ENCODE data around the gene DHTKD1.

DHTKD1 gene, protein sequence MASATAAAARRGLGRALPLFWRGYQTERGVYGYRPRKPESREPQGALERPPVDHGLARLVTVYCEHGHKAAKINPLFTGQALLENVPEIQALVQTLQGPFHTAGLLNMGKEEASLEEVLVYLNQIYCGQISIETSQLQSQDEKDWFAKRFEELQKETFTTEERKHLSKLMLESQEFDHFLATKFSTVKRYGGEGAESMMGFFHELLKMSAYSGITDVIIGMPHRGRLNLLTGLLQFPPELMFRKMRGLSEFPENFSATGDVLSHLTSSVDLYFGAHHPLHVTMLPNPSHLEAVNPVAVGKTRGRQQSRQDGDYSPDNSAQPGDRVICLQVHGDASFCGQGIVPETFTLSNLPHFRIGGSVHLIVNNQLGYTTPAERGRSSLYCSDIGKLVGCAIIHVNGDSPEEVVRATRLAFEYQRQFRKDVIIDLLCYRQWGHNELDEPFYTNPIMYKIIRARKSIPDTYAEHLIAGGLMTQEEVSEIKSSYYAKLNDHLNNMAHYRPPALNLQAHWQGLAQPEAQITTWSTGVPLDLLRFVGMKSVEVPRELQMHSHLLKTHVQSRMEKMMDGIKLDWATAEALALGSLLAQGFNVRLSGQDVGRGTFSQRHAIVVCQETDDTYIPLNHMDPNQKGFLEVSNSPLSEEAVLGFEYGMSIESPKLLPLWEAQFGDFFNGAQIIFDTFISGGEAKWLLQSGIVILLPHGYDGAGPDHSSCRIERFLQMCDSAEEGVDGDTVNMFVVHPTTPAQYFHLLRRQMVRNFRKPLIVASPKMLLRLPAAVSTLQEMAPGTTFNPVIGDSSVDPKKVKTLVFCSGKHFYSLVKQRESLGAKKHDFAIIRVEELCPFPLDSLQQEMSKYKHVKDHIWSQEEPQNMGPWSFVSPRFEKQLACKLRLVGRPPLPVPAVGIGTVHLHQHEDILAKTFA

DNA sequence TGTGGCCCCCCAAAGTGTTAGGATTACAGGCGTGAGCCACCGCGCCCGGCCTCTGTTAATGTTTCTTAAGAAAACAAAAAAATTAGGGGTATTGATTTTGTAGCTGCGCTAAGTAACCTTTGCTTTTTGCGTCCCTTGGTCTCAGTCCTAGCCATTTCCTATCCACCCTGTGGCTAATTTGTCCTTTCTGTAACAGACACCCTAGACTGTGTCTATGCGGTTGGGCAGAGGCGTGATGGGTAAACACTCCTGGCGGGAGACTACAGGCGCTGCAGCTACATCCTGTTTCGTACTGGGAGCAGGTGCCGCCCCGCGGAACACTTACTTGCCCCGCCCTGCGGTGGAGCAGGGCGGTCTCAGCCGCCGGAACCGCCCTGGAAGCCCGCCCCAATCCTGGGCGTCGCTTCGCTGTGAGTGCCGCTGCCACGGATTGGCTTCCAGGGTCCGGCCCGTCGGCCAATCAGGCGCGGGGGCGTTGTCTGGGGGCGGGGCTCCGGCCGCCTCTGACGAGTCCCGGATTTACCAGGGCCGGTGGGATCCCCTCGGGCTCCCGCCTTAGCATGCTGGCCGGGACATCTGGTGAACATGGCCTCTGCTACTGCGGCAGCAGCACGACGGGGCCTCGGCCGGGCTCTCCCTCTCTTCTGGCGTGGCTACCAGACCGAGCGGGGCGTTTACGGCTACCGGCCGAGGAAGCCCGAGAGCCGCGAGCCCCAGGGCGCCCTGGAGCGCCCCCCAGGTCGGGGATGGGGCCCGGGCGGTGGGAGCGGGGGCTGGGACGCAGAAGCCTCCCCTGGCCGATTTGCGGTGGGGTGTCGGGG is at the start of gene DHTKD1:
TSS of gene DHTKD1 (plus strand) at position 506 of the 821 bp plus-strand sequence. CDS start at position 586, 80 bp downstream.
- in situ Hi-C loops (cut with MboI; ENCODE audit: low sequenced_read_pairs), result no loop called here

DNA sequence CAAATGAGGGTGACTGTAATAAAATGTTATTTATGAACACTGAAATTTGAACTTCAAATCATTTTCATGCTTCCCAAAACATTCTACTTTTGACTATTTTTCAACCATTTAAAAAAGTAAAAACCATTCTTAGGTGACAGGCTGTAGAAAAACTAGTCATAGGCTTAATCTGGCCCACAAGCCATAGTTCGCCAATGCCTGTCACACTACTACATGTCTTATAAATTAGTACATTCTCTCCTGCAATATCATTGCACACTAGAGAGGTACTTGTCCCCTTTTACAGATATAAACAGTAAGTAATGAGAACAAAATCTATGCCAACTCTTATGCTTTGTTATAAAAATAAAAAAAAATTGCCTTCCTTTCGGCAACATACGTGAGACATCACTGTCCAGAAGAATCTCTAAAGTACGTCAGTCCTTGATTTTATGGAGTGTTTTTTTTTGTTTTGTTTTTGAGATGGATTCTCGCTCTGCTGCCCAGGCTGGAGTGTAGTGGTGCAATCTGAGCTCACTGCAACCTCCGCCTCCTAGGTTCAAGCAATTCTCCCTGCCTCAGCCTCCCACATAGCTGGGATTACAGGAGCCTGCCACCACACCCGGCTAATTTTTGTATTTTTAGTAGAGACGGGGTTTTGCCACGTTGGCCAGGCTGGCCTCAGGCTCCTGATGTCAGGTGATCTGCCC is 49.3 kb upstream of the DHTKD1 start:
- in situ Hi-C loops (cut with MboI; ENCODE audit: low sequenced_read_pairs), result no loop called here

DNA sequence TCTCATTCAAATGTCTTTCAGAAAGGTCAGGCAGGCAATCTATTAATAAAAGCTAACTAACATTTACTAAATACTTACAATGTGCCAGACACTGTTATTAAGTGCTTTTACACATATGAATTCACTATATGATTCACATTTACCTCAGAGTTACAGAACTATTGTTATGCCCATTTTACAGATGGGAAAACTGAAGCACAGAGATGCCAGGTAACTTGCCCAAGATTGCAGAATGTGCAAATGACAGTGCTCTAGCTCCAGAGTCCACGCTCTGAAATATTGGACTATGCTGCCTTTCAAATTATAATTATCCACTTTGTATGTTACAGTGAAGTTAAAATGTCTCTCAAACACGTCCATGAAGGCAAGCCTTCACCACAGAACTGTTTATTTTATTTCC is 48.2 kb upstream of the DHTKD1 start:
- in situ Hi-C loops (cut with MboI; ENCODE audit: low sequenced_read_pairs), result no loop called here

DNA sequence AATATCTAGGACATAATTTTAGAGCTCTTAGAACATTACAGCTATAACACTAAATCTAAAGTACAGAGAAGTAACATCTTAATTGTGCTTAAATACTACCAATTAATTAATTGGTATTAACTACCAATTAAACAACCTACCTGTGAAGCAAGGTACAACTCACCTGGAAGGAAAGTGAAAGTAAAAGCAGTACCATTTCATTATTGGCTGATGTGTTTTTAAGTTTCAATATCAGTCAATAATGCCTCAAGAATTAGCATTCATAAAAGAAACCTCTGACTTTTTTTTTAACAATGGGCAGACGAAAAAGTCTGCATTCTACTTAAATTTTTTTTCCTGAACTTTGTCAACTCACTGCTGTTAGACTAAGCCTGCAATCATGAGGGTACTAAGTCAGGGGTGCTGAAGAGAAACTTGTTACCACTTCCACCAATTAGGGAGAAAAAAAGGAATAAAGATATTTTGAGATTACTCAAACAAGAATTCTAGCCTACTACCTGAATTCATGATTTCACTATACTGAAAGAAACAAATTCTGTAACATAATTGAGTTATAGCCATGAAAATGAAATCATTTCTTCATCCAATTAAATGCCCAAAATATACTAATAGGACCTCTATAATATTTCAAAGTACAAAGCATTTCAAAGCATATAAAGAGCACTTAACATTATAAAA is 46.0 kb upstream of the DHTKD1 start:
- in situ Hi-C loops (cut with MboI; ENCODE audit: low sequenced_read_pairs), result no loop called here

DNA sequence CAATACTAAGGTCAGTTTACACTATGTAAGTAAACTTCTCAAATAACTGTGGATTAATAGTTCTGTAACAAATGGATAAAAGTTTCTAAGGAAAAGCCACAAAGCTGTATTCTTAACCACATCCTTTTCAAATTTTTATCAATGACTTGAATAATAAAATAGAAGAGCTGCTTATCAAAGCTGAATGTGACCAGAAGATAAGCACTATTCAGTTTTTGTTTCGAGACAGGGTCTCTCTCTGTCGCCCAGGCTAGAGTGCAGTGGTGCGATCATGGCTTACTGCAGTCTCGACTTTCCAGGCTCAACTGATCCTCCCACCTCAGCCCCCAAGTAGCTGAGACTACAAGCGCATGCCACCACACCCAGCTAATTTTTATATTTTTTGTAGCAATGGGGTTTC is 43.2 kb upstream of the DHTKD1 start:
- in situ Hi-C loops (cut with MboI; ENCODE audit: low sequenced_read_pairs), result no loop called here

DNA sequence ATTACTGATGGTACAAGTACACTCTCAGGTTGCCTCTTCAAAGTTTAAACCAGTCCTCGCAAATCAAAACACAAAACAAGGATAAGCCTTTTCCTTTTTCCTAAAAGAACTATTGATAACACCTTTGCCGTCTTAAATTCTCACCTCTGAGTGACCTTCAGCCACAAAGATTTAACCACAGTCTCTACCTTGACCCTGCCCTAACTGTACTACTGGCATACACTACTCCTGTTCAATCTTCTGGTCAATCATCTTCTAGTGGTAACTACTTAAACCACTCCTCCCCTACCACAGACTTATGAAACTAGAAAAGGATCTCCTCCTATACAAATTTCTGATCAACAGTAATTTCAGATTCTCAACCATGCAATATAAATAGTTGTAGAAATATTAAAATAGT is 41.2 kb upstream of the DHTKD1 start:
- in situ Hi-C loops (cut with MboI; ENCODE audit: low sequenced_read_pairs), result no loop called here

DNA sequence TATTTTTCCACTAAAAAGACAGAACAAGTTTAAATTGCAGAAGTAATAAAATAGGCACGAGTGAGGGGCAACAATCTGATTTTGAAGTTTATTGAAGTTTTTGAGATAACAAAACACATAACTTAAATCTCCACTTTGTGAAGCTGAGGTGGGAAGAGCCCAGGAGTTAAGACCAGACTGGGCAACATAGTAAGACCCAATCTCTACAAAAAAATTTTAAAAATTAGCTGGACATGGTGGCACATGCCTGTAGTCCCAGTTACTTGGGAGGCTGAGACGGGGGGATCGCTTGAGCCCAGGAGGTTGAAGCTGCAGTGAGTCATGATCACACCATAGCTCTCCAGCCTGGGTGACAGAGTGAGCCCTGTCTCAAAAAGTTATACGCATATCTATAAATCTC is 37.4 kb upstream of the DHTKD1 start:
- in situ Hi-C loops (cut with MboI; ENCODE audit: low sequenced_read_pairs), result no loop called here

DNA sequence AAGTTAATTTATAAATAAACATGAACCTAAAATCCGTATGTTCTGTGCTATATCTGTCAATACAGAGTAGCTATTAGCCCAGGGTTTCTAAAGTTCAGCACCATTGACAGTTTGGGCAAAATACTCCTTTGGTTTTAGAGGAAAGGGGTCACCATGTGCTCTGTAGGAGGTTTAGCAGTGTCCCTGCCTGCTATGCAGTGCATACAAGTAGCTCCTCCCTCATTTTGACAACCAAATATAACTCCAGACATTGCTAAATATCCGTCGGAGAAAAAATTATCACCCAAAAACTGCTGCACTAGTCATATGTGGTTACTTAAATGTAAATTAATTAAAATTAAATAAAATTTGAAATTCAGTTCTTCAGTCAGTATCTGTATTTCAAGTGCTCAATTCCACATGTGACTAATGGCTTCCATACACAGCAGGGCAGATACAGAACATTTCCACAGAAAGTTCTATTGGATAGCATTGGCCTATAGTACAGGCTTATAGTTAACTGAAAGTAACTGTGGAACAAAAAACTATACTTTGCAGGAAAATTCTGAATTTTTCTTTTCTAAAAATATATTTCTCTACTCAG is 32.6 kb upstream of the DHTKD1 start:
- in situ Hi-C loops (cut with MboI; ENCODE audit: low sequenced_read_pairs), result no loop called here

DNA sequence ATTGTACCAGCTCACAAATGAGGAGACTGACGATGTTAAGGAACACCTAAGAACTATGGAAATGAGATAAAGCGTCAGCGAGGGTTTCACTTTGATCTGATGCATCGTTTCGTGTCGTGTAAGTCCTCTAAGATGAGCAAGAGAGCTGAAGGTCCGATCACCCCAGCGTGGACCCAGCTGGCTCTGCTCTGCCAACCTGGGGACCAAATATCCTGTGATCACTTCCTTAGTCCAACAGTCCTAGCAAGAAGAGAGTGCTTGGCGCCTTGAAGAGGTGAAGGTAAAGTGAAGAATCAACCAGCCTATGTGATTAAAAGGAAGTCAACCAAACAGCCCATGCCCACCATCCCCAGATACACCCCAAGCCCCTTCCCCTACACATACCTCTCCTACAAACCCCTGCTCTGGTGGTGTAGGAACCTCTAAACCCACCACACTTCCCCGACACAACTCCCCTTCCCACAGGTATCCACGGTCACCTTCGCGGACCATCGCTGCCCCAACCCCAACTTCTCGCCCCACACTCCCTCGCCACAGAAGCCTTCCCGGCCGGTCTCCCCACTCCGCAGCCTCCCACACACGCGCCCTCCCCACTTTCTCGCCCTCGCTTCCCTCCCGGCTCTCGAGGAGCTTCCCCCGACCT is 26.9 kb upstream of the DHTKD1 start:
- in situ Hi-C loops (cut with MboI; ENCODE audit: low sequenced_read_pairs), result no loop called here

DNA sequence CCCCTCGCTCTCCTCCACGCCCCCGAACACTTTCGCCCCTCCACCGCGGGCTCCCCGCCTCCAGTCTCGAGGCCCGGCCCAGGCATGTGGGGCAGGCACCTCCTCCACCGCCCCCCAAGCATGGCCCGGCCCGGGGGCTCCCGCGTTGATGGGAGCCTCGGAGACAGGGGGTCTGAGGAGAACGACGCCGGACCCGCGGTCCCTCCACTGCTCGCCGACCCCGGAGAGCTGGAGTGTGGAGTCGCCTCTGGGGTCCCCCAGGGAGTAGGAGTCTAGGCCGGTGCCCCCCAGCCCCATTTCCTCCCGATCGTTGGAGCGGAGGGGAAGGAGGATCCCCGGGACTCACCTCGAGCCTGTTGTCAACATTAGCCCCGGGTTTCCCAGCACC is 26.4 kb upstream of the DHTKD1 start:
- in situ Hi-C loops (cut with MboI; ENCODE audit: low sequenced_read_pairs), result no loop called here

DNA sequence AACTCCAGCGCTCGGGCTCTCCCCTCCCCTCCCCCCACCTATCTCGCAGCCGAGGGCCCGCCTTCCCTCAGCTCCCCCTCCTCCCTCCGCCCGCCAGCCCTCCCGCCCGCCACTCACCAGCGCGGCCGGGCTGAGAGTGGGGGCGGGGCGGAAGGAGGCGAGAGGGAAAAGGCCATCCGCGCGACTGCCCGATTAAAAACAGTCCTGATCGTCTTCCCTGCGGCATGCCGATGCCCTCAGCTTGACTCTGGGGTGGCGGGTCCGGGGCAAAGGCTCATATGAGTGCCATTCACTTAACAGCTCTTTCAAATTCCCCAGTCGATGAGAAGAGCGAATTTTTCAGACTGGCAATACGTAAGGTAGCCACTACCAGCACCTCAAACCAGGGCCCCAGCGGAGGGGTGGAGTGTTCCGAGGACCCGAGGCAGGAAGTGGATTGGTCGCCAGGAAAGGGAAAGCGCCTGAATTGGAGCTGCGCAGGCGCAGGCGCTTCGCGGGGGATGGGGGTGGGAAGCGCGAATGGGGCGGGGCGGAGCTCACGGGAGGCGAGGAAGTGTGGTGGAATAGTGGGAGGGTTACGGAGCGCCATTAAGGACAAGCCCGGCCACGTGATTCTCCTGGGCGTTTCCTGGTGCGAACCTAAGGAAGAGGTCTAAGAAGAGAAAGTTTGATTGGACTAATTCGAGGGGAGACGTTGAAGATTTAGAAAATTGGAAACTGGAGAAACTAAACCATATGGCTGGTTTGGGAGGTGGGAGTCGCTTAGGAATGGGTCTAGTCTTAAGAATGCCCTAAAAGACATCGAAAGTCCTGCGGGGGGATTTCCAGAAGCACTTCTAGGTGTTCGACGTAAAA is 25.7 kb upstream of the DHTKD1 start, which contains the start of gene UPF2:
TSS of gene UPF2 (minus strand) at position 13 of the 855 bp plus-strand sequence. CDS start 7,386 bp downstream, outside the sequence.
- in situ Hi-C loops (cut with MboI; ENCODE audit: low sequenced_read_pairs), result no loop called here

DNA sequence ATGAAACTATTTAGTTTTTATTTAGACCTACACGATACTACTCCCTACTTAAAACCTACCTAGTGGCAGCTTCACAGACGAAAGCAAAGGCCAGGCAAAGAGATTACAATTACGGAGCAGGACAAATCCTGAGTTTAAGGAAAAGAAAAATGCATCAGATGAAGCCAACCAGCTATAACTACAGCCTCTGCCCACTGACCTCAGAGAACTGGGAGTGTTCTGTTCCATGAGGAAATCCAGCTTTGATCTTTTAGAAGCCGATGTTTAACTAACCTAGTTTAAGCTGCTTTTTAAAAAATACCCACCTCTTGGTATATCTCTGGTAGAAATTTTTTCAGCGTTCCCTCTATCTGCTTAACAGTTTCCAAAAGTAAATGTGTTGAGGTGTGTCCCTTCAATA is 23.2 kb upstream of the DHTKD1 start:
- in situ Hi-C loops (cut with MboI; ENCODE audit: low sequenced_read_pairs), result no loop called here

DNA sequence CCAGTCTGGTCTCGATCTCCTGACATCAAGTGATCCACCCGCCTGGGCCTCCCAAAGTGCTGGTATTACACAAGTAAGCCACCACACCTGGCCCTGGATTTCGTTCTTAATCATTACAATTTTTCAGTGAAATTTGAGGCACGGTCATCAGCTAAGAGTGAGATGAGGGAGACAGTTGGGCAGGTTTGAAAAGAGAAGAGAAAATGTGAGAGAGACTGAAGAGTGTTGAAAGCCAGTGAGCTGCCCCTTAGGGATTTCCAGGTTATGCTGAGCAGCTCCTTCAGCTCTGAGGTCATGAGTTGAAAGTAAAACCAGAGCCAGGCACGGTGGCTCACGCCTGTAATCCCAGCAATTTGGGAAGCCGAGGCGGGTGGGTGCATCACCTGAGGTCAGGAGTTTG is 20.2 kb upstream of the DHTKD1 start:
- in situ Hi-C loops (cut with MboI; ENCODE audit: low sequenced_read_pairs), result no loop called here

DNA sequence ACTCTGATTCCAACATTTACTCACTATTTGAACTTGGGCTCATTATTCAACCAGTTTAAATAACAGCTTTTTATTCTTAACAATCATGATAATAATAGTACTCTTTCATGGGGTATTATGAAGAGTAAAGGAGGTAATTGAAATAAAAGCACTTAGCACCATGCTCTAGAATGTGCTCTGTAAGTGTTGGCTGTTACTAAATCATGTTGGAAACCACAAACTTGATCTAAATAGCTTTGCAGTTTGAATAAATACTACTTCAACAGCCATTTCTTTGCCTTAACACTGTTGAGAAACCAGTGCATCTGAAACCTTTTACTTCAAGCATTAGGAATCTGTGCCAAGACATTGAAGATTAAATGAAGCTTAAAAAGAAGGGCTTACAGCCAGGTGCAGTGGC is 18.2 kb upstream of the DHTKD1 start:
- in situ Hi-C loops (cut with MboI; ENCODE audit: low sequenced_read_pairs), result no loop called here

DNA sequence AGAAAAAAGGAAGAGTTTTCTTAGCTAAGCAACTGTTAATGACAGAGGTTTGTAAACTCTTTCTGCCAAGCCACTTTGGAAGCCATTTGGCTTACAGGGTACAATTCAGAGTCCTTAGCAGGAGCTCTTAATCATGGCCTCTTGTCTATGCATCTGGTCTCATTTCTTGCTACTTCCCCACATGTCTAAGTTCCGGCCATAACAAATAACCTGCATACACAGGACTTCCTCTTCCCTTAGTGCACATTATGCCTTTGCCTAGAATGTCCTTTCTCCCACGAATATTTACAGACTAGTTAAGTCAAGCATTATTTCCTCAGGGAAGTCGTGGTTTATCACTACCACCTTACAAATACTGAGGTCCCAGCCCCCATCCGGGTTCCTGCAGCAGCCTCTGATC is 17.5 kb upstream of the DHTKD1 start:
- in situ Hi-C loops (cut with MboI; ENCODE audit: low sequenced_read_pairs), result no loop called here

DNA sequence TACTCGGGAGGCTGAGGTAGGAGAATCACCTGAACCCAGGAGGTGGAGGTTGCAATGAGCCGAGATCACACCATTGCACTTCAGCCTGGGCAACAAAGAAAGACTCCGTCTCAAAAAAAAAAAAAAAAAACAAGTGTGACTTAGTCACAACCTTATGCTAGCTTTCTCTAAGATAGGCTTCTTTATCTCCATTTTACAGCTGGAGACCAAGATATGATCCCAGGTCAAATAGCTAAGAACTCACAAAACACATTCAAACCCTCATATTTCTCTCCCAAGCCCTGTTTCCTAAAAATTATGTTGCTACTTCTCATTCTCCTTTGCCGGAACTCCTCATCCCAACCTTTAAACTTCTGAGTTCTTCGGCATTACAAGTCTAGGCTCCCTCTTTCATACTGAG is 13.0 kb upstream of the DHTKD1 start:
- in situ Hi-C loops (cut with MboI; ENCODE audit: low sequenced_read_pairs), result no loop called here

DNA sequence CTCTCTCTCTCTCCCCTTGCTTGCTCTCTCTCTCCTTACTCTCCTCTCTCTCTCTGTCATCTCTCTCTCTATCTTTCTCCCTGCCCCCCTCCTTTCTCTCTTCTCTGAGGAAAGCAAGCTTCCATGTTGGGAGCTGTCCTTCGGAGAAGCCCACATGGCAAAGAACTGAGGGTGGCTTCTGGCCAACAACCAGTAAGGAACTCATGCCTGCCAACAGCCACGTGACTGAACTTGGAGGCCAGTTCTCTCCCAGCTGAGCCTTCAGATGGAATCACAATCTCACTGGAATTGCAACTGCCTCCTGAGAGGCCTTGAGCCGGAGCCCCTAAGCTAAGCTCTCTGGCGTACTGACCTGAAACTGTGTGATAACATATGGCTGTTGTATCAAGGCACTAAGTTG is 12.0 kb upstream of the DHTKD1 start:
- in situ Hi-C loops (cut with MboI; ENCODE audit: low sequenced_read_pairs), result no loop called here

DNA sequence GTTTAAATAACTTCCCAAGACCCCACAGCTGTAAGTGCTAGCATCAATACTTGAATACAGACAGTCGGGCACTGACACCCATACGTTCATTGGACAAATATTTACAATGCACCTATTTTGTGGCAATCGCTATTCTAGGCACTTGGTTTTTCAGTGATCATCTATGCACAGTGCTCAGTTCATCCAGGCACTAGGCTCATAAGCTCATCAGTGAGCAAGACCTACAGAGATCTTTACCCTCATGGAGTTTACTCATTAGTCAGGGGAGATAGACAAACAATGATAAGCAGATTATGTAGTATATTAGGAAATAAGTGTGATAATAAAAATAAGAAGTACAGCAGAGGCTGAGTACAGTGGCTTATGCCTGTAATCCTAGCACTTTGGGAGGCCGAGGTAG is 7.6 kb upstream of the DHTKD1 start:
- in situ Hi-C loops (cut with MboI; ENCODE audit: low sequenced_read_pairs), result no loop called here
